Measurements from ENCODE around the gene OVCA2.

The OVCA2 gene

DNA sequence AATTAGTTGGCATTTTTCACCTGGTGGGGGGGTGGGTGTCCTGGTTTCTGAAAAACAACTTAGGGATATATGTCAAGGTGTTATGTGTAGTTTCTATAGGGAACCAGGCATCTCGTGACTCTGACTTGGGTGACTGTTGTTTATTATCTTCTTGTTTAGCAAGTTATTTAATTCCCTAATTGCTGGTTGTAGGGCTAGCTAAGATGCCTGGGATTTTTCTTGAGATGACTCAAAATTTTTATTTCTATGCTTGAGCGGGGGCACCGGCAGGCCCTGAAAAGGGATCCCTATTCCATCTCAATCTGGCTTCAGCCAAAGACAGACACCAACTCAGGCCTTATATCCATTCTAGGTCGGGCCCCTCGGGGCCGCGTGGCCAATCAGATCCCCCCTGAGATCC is 8.7 kb upstream of the OVCA2 start:
- no peak overlapping the region for H3K4me3 ChIP-seq (ENCODE audit: control insufficient read depth, low read depth, low read length)
- TF ChIP-seq, protein P1, sequence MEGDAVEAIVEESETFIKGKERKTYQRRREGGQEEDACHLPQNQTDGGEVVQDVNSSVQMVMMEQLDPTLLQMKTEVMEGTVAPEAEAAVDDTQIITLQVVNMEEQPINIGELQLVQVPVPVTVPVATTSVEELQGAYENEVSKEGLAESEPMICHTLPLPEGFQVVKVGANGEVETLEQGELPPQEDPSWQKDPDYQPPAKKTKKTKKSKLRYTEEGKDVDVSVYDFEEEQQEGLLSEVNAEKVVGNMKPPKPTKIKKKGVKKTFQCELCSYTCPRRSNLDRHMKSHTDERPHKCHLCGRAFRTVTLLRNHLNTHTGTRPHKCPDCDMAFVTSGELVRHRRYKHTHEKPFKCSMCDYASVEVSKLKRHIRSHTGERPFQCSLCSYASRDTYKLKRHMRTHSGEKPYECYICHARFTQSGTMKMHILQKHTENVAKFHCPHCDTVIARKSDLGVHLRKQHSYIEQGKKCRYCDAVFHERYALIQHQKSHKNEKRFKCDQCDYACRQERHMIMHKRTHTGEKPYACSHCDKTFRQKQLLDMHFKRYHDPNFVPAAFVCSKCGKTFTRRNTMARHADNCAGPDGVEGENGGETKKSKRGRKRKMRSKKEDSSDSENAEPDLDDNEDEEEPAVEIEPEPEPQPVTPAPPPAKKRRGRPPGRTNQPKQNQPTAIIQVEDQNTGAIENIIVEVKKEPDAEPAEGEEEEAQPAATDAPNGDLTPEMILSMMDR (IDR thresholded peaks at IDR 0.05; ENCODE audit: control insufficient read depth, insufficient read depth, low read depth, low read length, missing control alignments): no peak
- DNase-seq (ENCODE audit: low read depth): no peak

DNA sequence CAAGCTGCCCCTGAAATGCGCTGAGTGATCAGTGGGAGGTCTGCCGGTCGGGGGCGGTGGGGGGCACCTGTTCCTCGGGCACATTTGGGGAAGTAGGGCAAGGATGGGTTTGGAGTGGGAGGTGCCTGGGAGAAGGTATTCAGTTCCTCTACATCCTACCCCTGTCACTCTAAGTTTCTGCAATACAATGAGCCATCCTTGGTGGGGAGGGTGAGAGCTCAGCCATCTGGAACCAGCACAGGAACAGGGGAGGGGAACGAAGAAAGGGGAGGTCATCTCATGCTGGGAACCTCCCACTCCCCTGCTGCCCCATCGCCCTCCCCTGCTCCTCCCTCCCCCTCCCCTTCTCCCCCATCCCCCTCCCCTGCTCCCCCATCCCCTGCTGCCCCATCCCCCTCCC is 7.7 kb upstream of the OVCA2 start:
- TF ChIP-seq, protein P1 (IDR thresholded peaks at IDR 0.05; ENCODE audit: control insufficient read depth, insufficient read depth, low read depth, low read length, missing control alignments): no peak
- H3K4me3 ChIP-seq (ENCODE audit: control insufficient read depth, low read depth, low read length): no peak overlapping the region
- no peak for DNase-seq (ENCODE audit: low read depth)

DNA sequence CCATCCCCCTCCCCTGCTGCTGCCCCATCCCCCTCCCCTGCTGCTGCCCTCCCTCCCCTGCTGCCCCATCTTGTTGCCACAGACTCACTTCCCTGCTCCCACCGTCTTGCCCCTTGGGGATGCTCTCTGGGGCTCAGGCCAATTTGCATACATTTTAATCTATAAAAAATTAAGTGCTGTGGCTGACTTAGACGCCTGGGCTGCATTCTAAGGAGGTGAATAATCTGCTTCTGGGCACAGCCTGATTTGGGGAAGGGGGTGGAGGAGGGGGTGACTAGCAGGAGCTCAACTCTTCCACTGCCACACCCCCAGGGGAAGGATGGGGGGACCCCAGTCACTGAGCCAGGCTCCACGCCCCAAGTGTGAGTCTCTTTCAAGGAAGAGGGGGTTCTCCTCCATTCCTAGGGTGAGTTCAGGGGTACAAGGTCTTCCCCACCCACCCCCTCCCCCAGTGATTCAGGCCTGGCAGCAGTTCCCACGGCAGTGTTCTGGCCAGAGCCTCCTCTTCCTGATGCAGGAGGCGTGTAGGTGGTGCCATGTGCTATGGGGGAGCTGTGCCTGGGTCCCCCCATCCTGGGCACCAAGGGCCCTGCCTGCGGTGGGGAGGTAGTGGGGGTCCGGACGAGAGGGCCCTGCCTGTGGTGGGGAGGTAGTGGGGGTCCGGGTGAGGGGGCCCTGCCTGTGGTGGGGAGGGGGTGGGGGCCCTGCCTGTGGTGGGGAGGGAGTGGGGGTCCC is 6.8 kb upstream of the OVCA2 start:
- H3K4me3 ChIP-seq (ENCODE audit: control insufficient read depth, low read depth, low read length): peak overlapping the region; percentile 13
- DNase-seq (ENCODE audit: low read depth): peak; percentile 78
- TF ChIP-seq, protein P1 (IDR thresholded peaks at IDR 0.05; ENCODE audit: control insufficient read depth, insufficient read depth, low read depth, low read length, missing control alignments): no peak

DNA sequence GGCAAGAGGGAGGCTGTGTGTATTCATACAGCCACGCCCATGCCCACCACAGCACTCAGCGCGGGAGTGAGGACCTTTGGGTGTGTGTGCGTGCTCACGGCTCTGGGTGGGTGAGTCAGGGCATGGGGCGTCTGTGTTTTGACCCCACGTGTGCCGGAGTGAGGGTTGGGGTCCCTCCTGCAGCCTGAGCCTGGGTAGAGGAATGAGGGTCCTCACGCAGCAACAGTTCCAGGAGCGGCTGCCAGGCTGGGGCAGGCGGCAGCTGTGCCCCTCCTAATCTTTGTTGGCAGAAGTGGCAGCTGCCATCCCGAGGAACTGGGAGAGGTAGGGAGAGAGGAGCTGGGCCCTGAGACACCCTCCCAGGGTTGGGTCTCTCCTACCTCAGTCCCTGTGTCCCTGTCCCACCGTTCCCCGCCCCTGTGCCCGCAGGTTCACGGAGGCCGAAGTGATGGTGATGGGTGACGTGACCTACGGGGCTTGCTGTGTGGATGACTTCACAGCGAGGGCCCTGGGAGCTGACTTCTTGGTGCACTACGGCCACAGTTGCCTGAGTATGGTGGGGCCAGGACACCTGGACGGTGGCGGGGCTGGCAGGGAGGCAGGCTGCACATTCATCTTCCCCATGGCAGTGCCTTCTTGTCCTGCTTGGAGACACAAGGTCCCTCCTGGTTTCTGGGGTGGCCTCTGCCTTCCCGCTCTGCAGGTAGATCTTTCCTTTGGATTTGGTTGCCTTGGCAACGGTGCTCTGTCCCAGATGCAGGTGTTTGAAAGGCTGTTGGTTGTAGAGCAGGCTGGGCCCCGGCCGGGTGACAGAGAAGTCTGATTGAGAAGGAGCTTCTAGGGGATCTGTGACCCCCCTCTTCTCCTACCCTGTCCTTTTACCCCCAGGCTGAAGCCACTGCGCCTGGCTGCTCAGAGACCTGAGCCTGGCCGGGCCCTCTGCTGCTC is 6.0 kb upstream of the OVCA2 start:
- DNase-seq (ENCODE audit: low read depth): no peak
- TF ChIP-seq, protein P1 (IDR thresholded peaks at IDR 0.05; ENCODE audit: control insufficient read depth, insufficient read depth, low read depth, low read length, missing control alignments): no peak
- no peak overlapping the region; the same call in 1 of the 2 replicates for H3K4me3 ChIP-seq (ENCODE audit: control insufficient read depth, low read depth, low read length)

DNA sequence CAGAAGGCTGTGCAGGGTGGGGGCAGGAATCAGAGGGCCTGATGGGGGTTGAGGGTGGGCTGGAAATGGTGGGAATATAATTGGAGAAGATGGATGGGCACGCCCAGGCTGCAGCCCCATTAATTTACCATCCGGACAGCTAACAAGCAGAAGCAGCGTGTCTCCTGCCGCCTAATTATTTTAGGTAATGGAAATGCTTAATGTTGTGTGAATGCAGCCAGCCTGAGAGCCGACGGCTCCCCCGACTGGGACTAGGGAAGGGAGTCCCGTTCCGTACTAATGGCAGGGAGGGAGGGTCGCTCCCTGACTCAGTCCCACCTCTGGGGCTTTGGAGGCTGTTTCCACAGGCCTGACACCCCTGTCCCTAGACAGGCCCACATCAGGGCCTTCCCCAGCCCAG is 4.7 kb upstream of the OVCA2 start:
- DNase-seq (ENCODE audit: low read depth): no peak
- H3K4me3 ChIP-seq (ENCODE audit: control insufficient read depth, low read depth, low read length): no peak overlapping the region
- TF ChIP-seq, protein P1 (IDR thresholded peaks at IDR 0.05; ENCODE audit: control insufficient read depth, insufficient read depth, low read depth, low read length, missing control alignments): no peak

DNA sequence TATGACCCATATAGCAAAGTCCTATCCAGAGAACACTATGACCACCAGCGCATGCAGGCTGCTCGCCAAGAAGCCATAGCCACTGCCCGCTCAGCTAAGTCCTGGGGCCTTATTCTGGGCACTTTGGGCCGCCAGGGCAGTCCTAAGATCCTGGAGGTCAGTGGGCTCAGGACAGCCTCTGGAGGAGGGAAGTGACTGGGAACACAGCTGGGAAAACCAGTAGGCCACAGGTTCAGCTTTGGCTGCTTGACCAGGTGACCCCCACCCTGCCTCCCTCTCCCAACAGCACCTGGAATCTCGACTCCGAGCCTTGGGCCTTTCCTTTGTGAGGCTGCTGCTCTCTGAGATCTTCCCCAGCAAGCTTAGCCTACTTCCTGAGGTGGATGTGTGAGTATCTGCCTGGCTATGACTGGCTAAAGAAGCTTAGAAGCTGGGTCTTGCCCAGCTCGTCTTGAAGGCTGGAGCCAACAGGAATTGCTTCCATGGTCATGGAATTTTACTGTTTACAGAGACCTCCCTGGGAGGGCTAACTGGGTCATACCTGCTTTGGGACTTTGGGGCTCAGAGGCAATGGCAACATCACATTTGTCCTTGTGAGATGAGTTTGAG is 1.5 kb upstream of the OVCA2 start:
- no peak overlapping the region for H3K4me3 ChIP-seq (ENCODE audit: control insufficient read depth, low read depth, low read length)
- DNase-seq (ENCODE audit: low read depth): no peak
- TF ChIP-seq, protein P1 (IDR thresholded peaks at IDR 0.05; ENCODE audit: control insufficient read depth, insufficient read depth, low read depth, low read length, missing control alignments): no peak
